GM12892 (cell line): ENCODE measurements around the gene GRIN2C.

Source experiments
- DNase-seq: peaks from one replicate; pipeline ENCODE4 v3.0.0; 2011; ENCODE audit not compliant: insufficient read length
- FAIRE-seq: peaks from 2 replicates; lab custom pipeline; 2011; peaks lifted over from hg19 to GRCh38; lab: Jason Lieb, UNC
- POLR2A ChIP-seq: IDR thresholded peaks from 2 replicates; pipeline ENCODE4 v1.6.1; 2011; ENCODE audit warnings: low read depth, low read length, control low read depth
- POLR2AphosphoS5 ChIP-seq: IDR thresholded peaks from 2 replicates; pipeline ENCODE4 v1.6.1; 2011; ENCODE audit warnings: low read depth, low read length, control low read depth
- TAF1 ChIP-seq: IDR thresholded peaks from 2 replicates; pipeline ENCODE4 v1.6.1; 2011; ENCODE audit warnings: low read depth, mild to moderate bottlenecking, control low read depth, low read length, borderline replicate concordance

The GRIN2C gene

GRCh38 chr17:74861662-74862107 is 2.0 kb upstream of the GRIN2C start:
- FAIRE-seq (no peak), DNase-seq (no peak)
- TF ChIP-seq POLR2AphosphoS5 (no peak), TAF1 (no peak), POLR2A (no peak)

DNA sequence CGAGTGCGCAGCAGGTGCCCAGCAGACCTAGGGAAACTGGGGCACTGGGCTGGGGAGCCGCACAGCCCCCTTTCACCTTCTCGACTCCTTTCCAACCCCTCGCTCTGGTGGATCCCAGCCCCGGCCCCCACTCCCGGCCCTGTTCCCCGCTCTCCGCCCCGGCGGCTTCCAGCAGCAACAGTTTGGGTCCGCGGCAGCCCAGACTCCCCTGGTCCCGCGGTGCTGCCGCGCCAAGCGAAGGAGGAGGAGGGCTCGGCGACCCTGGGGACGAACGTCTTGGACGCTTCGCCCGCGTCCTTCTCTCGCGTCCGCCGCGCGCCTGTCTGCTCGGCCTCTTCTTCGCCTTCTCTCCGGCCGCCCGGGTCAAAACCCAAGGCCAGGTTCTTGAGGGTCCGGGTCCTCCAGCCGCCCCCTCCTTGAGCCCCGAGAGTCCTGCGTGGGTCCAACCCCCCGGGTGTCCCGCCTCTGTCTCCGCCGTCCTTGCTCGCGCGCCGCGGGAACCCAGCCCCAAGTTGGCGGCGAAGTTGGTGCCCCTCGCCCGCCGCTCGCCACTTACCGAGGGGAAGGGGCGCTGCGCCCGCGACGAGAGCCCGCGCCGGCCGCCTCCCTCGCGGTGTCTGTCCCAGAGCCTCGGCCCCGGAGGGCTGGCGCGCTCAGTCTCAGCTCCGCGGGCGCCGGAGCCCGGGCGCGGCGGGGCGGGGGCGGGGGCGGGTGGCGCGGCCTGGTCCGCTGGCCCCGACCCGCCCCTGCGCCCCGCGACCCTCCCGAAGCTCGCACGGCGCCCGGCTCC is 1.4 kb upstream of the GRIN2C start:
- DNase-seq (no peak), FAIRE-seq (no peak)
- no peak for TF ChIP-seq POLR2A
- TF ChIP-seq TAF1 = no peak
- no peak for TF ChIP-seq POLR2AphosphoS5

GRCh38 chr17:74860229-74860871 is 665 bp upstream of the GRIN2C start:
- DNase-seq (no peak), FAIRE-seq (no peak)
- TF ChIP-seq TAF1 (no peak), POLR2AphosphoS5 (no peak), POLR2A (no peak)

DNA sequence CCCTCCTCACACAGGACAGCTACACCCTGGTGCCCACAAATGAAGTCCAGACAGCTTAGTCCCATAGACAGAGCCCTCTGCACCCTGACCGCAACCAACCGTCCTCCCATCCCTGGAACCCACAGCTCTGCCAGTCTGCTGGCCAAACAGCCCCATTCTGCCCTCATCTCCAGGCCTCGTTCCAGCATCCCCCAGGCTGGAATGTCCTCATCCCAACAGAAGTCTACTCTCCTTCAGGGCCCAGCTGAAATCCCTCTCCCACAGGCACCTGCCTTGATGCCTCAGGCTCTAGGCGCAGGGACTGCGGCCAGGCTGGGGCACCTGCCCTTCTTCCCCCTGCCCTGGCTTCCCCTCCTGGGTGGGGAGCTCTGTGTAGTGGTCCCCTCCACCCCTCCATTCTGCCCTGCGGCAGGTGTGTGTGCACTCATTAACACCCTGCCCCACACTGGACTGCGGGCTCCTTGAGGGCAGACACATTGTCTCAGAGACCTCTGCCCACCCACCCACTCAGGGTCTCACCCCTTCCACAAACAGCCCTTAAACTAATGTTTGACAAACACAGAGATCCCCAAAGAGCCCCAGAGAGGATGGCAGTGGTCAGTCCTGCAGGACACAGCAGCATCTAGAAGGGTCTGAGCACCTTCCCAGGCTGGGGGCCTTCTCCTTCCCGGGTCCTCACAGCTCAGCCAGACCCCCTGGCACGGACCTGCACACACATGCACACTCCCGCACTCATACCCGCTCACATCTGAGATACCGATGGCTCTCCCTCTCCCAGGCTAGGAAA is 820 bp downstream of the GRIN2C start:
- no peak for FAIRE-seq
- no peak for DNase-seq
- TF ChIP-seq TAF1 = no peak
- TF ChIP-seq POLR2A = no peak
- TF ChIP-seq POLR2AphosphoS5 = no peak

DNA sequence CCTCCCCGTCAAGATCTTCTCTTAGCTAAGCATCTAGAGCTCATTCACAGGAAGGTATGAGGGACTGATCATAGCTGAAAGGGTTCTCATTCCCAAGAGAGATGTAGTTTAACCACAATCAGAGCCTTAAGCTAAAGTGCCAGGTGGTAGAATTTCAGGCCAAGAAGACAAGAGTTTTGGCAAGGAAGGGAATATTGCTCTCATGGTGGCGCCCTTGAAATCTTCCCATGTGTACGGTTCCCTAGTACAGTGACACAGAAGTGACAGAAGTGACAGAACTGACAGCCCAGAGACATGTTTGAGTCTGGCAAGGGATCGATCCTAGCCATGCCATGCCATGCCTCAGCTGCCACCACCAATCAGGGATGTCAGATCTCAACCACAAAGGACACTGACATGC is 2.5 kb downstream of the GRIN2C start:
- DNase-seq (no peak), FAIRE-seq (no peak)
- TF ChIP-seq TAF1 (no peak), POLR2A (no peak), POLR2AphosphoS5 (no peak)

- DNase-seq = no peak
- FAIRE-seq = no peak
- TF ChIP-seq POLR2AphosphoS5 (no peak), POLR2A (no peak), TAF1 (no peak)
Measured at GRCh38 chr17:74856112-74856511, 3.6 kb downstream of the GRIN2C start.

DNA sequence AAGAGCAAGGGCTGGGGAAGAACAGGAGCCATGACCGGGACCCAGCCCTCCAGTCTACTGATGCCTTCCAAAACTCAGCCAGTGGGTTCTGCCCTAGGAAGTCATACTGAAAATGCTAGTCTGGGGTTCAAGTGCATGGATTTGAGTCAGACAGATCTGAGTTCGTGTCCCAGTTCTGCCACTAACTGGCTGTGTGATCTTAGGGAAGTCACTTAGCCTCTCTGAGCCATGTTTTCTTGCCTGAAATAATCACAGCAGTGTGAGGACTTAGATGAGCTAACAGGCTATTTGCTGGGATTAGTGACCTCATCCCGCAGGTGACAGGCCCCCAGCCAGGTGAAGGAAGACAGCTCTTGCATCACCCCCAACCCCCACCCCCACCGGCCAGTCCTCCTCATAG is 4.4 kb downstream of the GRIN2C start:
- FAIRE-seq = no peak
- TF ChIP-seq POLR2AphosphoS5 (no peak), TAF1 (no peak)
- DNase-seq = no peak

- DNase-seq (no peak), FAIRE-seq (no peak)
- no peak for TF ChIP-seq TAF1
Measured at GRCh38 chr17:74854792-74855191, 4.9 kb downstream of the GRIN2C start.

- DNase-seq = no peak
- no peak for FAIRE-seq
- no peak for TF ChIP-seq TAF1
- no peak for TF ChIP-seq POLR2A
- TF ChIP-seq POLR2AphosphoS5 = no peak
Measured at GRCh38 chr17:74853669-74854068, 6.0 kb downstream of the GRIN2C start.

DNA sequence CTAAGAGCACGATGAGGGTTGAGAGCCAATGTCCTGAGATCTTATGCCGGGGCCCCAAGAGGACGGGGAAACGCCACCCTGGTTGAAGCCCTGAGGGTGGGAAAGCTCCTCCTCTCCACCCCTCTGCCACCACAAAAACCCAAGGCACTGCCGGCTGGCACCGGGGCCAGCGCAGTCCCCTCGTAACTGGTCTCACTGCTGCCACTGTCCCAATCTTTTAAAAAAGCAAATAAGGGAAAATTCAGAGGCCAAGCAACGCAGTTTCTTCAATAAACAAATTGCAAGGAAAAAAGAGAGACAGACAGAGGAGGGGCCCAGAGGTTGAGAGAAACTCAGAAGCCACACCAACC is 6.7 kb downstream of the GRIN2C start:
- TF ChIP-seq POLR2A = no peak
- TF ChIP-seq TAF1 = no peak
- TF ChIP-seq POLR2AphosphoS5 = no peak
- no peak for FAIRE-seq
- DNase-seq = no peak

DNA sequence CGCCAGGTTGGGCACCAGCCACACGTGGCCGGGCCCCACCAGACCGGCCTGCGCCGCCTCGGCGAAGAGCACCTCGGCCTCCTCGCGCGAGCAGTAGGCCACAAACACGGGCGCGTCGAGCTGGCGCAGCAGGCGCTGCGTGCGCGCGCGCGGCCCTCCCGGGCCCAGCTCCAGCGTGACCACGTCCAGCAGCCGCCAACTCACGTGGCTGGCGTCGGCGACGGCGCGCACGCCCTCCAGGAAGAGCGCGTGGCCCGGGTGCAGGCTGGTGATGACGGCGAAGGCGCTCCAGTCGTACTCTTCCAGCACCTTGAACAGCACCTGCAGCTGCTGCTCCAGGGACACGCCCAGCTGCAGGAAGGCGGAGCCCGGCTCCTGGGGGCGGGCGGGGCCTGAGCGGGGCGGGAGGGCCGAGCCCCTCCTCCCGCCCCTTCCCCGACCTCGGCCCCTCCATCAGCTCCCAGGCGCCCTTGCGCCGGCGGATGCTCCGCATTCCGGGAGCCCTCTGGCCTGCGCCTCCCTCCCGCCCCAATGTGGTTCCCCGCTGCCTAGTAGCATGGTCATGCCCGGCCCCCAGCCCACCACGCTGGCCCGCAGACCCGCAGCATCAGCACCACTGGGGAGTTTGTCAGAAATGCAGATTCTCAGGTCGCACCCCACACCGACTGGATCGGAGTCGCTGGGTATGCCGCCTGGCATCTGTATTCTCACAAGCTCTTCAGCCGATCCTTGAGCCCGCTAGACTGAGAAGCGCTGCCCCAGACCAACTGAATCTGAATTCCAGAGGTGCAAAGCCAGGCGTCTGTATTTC is 7.2 kb downstream of the GRIN2C start:
- DNase-seq (no peak), FAIRE-seq (no peak)
- TF ChIP-seq POLR2A (no peak), POLR2AphosphoS5 (no peak), TAF1 (no peak)
